NCI-H82 treated with DMSO at 0.1 percent for 48 hours (cell line): ENCODE measurements around the gene ZFYVE28.

Experiments used
- DNase-seq: peaks from one replicate; lab custom pipeline; 2025; ENCODE audit not compliant: unreplicated experiment; lab: John Stamatoyannopoulos, UW

ZFYVE28 gene

DNA sequence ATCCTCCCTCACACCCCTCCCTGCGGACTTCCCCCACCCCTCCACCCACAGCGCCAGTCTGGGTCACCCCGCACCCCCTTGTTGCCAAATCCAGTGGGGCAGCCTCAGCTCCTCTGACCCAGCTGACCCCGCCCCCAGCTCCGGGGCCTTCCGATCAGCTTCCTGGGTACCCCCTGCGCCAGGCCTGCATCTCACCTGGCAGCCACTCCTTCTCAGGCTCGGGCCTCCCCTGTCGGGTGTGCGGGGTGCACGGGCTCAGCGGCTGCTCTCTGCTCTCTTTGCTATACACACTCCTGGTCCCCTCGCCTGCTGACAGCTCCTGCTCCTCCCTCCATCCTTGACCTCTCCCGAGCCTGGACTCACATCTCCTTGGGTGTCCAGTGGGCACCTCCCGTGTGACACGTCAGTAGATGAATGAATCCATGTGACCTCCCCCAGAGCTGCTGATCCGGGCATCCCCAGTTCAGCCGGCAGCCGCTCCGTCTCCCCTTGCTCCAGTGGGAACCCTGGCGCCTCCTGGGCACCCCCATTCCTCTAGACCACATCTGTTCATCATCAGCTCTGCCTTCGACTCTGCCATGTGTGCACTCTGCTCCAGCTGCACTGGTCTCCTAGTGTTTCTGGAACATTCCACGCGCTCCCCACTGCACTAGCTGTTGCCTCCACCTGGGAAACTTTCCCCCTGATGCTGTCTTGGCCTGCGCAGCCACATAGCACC, 10.2 kb upstream of the ZFYVE28 start:
- no peak for DNase-seq

DNA sequence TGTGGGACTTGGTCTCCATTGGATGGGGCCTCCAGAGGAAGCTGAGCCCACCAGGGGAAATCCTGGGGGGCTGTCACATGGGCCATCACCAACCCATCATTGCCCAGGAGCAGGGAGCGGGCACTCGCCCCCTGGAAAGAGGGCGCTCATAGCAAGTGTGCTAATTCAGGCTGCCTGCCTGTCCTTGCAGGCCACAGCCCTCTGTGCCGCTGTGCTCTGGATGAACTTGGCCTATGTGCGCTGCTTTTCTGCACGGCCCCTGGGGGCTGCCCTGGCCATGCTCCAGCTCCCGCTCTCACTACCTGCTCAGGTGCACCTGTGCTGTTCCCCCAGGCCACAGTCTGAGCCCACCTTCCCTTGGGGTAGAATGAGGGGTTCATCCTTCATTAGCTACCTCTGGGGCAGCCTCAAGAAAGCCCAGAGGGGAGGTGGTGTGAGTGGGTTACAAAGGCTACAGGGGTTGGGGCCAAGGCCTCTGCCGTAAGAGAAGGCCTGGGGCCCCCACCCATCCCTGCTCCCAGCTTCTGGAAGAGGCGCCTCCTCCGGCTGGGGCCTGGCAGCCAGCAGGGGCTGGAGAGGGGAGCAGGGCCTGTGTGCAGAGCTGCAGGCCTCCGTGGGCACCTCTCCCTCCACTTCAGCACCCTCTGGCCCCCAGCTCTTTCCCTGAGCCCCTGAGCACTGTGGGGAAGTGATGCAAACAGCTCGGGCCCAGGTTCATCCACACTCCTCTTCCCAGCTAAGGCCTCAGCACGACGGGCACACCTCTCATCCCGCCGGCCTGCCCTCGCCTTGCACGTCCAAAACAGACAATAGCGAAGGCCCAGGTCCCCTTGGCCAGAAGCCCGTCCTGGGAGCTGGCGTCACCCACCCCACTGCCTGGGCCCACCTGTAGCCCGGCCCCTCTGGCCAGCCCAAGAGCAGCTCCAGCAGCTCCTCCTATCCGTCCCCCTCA, 9.2 kb upstream of the ZFYVE28 start:
- no peak for DNase-seq

DNA sequence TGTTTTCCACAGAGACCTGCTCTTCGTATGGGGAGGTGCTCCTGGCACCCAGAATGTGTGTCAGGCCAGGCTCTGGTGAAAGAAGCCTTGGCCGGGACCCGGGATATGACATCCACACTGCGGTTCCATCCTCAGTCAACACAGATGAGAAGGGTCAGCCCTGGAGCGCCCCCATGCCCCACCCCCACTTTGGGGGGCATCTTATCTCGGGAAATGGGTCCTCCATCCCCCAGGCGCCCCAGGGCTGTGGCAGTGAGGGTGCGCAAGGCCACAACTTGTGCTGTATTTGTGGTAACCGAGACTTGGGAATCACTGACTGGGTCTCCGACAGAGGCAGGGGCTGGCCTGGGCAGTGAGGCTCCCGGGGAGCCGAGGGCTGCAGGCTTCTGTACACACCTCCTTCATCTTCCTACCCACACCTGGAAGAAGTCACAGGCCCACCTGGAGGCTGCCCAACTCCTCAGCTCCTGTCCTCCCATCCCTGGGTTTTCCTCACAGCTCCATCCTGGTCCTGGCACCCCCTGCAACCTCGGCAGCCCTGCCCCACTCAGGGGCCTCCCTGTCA, 8.3 kb upstream of the ZFYVE28 start:
- no peak for DNase-seq

DNA sequence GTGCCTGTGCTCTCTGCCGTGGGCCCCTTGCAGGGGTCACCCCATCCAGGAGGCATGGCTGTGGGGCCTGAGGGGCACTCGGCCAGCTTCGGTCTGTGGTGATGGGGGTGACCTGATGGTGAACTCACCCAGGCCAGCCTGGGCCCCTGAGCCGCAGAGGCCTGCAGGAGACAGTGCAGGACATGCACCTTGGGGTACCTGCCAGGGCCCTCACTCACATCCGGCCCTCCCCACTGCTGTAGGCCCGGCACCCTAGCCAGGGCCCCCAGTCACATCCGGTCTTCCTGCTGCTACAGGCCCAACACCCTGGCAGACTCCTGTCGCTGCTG, 7.6 kb upstream of the ZFYVE28 start:
- DNase-seq: no peak

DNA sequence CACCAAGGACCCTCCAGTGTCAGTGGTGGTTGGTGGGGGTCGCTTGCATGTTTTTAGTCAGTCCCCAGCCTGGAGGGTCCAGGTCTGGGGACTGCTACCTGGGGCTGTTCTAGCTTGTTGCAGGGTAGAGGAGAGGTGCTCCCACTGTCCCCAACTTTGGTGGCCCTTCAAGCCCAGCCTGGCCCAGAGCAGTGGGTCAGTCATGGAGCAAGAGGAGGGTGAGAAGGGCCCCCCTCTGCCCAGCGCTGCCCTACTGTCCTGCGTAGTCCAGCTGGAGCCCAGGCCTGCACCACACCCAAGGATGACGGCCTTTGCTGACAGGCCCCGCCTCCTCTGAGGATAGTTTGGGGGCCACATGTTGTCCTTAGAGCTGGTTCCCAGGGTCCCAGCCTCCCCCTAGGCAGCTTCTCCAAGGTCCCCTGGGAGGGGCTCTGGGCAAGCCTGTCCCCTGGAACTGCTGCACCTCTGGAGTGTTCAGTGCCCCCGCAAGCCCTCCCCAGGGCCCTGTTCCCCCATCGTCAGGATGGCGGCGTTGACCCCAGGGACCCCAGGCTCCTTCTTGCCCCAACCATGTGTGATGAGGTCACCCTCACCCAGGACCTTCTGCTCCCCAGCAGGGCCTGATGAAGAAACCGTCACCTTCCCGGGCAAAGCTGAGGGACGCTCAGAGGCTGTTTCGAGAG, 7.1 kb upstream of the ZFYVE28 start:
- DNase-seq: no peak

DNA sequence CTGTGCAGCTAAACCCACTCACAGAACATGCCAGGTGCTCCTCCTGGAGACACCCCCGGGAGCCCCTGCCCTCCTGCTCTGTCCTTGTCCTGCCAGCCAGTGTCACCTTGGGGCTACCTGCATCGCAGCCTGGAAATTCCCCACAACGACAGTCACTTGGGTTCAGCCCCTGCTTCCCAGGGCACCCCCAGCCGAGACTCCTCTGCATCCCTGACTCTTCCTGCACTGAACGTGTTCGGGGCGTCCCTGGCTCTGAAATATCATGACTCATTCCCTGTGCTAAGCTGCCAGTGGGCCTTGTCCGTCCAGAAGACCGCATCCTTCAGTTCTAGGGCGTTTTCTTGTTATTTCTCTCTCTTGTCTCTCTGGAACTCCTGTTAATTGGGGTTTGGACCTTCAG, 6.1 kb upstream of the ZFYVE28 start:
- DNase-seq: no peak

DNA sequence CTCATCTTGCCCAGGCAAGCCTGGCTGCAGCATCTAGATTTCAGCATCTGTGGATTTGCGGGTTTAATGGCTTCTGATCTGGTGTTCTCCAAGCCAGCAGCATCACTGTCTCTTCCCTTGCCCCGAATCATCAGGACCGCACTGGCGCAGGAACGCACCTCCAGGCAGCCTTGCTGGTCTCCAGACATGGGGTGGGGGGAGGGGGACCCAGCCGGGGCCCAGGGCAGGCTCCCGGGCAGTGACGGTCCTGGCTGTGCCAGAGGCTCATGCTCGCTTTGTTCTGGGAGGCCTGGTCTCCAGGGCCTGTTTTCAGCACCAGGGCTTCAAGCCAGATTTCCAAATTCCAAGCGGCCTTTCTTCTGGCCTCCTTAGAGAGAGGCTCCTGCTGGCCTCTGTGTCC, 5.2 kb upstream of the ZFYVE28 start:
- no peak for DNase-seq

DNA sequence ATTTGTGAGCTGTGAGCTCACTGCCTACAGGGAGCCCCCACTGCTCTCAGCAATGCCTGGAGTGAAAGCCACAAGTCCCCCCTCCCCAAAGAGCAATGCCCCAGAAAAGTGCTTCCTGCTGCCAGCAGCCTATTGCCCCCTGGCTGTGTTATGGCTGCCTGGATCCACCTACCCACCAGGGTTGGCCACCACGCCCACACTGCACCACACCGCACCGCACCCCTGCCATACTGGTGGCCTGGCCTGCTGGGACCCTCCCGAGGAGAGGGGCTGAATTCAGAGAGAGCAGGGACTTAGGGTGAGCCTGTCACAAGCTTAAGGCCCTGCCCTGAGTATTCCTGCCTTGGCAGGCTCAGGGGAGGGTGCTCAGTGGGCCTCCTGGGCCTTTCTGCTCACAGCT, 4.6 kb upstream of the ZFYVE28 start:
- no peak for DNase-seq

DNA sequence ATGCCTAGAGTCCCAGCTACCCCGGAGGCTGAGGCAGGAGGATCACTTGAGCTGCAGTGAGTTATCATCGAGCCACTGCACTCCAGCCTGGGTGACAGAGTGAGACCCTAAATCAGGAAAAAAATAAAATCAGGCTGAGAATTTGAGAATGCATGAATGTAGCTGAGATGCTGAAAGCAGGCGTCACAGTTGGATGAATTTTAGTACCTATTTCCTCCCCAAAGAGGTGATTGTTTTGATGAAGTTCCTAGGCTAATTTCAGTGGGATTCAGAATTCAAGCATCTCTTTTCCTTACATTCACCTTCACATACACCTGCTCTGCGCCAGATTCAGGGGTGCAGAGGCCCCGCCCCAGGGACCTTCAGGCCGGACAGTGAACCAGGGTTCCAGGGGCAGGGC, 3.5 kb upstream of the ZFYVE28 start:
- no peak for DNase-seq

DNA sequence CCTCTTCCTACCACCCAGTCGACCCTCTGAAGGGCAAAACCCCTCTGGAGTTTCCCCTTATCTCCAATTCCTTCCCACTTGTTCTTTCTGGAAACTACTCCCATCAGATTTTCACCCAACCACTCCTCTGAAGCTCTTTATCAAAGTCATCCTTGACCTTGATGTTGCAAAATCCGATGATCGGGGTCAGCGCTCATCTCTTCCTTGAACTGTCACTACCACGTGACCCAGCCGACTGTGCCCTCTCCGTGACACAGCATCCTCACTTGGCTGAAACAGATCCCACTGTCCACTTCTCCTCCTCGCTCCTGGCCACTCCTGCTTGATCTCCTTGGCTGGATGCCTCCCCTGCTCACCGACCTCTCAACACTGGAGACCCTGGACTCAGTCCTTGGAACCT, 1.4 kb upstream of the ZFYVE28 start:
- DNase-seq: no peak

DNA sequence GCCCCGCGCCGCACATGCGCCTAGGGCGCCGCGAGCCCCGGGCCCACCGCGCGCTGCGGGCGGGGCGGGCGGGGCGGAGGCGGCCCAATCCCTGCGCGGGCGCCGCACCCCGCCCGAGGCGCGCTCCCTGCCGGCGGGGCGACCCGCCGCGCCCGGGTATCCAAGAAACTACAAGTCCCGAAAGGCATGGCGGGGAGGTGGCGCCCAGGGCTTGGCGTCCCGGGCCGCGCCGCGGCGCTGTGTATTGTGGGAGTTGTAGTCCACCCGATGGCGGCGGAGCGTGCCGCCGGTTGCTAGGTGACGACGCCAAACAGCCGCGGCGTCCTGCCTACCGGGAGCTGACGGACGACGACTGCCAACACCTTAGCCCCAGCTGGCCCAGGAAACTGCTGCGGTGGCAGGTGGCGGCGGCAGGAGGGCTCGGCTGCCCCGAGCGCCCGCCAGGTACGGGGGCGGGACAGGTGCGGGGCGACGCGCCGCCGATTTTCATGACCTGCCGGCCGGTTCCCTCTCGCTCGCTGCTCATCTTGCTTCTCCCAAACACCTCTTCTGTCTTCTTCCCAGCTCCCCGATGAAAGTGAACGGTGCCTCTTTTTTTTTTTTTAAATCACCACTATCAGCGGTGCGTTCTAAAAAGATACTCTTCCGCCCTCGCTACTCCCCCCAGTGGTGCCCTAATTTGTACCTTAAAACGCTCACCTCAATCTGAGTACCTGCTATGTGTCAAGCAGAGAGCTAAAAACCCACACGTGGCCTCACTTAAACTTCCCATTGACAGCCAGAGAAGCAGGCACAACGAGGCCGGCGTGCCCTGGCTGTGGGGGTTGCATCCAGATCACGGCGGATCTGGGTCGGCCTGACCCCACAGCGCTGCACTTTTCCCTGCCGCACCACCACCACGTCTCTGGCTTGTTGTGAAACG, 466 bp upstream of the ZFYVE28 start, which contains the start of gene CFAP99:
Gene CFAP99 (plus strand): TSS at position 306 of the 922 bp plus-strand sequence.
- DNase-seq: peak; percentile 67

DNA sequence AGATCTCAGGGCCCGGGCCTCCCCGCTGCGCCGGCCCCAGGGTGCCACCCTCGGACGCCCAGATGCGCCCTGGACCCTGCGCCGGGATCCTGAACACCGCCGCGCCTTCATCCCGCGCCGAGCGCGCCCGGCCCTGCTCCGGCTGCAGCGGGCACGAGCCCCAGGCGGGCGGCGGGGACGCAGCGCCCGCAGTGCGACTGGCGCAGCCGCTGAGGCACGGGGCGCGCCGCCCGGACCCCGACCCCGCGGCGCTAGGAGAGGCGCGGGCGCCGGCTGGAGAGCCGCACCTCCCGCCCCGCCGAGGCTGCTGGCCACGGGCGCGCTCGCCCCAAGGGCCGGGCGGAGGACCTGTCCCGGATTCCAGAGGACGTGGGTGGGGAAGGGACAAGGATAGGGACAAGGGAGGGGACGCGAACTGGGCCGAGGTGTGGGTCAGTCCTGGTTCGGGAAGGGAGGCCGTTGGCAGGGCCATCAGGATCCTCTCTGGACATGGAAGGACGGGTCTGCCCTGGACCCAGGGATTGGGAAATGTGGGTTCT, 1.1 kb downstream of the ZFYVE28 start:
- no peak for DNase-seq

DNA sequence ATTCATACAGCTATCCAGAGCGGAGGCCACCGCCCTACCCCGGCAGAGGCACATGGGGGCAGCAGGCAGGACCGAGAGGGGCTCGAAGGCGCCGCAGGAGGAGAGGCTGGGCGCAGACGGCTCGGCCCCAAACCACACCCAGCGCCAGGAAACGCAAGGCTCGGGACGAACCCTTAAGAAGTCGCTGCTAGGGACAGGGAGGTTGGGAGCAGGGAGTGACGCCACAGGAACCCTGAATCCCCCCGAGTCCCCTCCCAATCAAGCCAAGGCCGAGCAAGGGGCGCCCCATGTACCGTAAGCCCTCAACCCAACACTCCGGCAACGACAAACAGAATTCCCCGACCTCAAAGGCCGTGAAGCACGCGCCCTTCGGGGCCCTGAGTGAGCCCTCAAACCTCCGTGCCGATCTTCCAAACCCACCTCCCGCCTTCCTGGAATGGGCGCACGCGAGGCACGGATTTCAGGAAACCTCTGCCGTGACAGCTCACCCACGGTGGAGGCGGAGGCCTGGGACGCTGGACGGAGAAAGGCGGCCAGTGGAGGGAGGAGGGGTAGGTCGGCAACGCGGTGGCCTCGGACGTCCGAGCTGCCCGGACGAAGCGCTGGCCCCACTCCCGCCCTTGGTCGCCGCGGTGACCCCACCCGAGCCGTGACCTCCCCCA, 1.8 kb downstream of the ZFYVE28 start:
- no peak for DNase-seq

DNA sequence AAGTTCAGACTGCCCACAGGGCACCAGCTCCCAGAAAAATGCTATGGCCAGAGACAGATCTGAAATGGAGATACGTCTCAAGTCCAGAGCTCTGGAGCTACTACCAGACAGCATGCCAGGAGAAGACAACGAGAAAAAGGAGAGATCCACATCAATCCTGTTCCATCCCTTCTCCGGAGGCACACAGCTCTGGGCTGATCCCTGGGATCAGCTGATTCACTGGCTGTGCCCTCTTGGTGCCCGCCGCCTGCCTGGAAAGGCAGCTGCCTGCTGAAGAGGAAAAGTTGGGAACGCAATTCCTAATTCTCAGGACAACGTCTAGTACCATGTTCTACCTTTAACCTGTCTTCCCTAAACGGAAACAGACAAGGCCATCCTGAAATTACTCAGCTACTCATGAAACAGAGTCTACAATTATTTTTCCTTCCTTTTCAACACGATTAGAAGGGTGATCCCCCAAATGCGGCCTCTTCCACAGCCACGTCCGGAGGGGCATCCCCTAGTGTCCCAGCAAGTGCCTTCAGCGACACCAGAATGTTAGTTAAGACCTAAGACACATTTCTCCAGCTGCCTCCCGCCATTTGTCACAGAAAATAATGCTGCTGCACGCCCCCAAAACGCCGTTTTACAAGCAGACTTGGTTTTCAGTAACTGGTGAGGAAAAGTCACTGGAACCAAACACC, 2.4 kb downstream of the ZFYVE28 start:
- DNase-seq: no peak

DNA sequence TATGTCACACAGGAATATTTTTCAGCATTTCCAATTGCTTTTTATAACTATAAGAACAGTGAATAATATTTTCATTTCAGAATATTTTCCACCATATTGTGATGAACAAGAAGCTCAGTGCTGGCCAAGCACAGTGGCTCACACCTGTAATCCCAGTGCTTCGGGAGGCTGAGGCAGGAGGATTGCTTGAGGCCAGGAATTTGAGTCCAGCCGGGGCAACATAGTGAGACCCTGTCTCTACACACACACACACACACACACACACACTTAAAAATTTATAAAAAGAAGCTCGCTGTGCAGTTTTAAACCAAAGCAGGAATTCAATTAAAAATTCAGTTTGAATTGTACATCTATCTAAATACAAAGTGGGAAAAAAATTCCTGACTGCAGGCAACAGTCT, 3.2 kb downstream of the ZFYVE28 start:
- DNase-seq: no peak

DNA sequence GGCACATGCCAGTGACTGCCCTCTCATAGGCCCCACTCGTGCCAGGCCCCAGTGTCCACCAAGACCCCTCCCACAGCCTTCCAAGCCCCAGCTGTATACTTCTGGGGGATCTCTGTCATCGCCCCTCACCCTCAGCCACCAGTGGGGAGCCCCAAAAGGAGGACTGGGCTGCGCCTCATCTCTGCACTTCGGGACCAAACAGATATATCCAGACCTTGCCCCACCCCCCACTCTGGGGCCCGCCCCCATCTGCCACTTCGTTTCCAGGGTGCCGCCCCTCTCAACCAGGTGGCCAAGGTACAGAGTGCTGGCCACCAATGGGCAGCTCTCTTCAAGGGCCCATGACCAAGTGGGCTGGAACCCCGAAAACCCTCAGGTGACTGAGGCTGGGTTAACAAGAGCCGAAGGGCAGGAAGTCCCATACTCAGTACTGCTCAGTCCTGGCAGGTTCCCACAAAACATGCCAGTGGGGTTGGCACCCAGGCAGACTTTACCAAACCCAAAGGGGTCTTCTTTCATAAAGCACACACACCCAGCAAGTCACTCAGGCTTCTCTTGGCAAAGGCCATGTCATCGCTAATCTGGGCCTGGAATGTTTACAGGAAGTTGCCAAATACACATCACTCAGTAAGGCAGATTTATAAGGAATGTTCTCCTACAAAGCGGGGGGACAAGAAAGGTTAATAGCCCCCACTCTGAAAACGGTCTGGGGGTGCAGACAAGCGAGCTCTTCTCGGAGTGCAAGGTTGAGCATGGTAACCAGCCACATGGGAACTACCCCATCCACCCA, 4.4 kb downstream of the ZFYVE28 start:
- no peak for DNase-seq

DNA sequence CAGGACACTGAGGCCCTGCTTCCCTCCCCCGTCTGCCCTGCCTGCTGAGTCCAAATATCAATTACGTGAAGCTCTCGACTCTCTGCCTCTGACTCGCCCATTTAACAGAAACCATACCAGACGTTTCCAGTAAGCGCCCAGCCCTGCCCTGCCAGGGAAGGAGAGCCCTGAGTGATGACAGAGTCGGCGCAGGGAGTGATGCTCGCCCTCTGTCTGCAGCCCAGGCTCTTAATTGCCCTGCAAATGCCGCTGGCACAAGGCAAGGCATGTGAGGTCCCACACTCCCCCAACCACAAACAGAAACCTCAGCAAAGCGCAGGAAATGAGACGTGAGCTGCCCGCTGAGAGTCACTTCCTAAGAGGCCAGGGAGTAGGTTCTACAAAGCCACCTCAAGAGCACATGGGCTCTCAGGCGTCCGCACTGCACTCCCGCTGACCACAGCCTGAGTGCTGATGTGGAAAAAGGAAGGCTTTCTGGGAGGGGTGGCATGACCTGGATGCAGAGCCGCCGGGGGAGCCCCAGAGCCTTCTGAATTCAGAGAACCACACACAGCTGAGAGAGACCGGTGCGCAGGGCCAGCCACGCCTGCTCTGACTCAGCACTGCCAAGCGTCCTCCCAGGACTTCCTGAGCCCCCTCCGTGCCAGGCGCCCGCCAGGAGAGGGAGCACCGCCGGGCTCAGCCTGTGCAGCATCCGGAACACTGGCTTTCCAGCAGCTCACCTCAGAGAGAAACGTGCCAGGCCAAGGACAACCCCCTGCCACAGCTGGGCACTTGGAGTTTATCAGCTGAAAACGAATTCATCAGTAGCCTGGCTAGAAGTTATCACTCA, 5.3 kb downstream of the ZFYVE28 start:
- no peak for DNase-seq

DNA sequence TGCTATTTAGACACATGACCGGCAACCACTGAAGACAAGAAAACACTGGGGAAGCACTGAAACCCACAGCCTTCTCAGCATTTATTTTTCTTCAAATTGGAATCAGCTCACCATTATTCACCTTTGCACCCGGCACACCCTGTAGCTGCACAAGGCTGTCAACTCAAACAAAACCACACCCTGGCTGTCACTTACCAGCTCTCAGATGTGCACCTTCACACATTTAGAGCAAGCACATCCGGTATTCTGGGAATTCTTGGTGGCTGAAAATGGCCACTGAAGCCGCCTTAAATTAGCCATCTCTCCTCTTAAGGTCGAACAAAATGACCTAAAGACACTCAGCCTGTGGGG, 5.9 kb downstream of the ZFYVE28 start:
- no peak for DNase-seq
